GM23248 (cell line): ENCODE data around the gene AADAC. TPM values are rescaled to one million over a fixed set of nuclear protein-coding genes. Genes with fewer than 3 reads are reported as not detected.

Experiments
- DNase-seq: peaks from one replicate; pipeline ENCODE4 v3.0.0-alpha.2; 2015
- H2AFZ ChIP-seq: fragments of 200-600 bp; sonication (generic); 2 replicates; pipeline ENCODE4 v1.6.1; 2016; ENCODE audit warnings: antibody characterized with exemption
- H3F3A ChIP-seq: fragments of 200-600 bp; sonication (generic); 2 replicates; pipeline ENCODE4 v1.6.1; 2016; ENCODE audit warnings: mild to moderate bottlenecking, antibody characterized with exemption, mixed run types; ENCODE audit not compliant: insufficient read depth
- H3K27ac ChIP-seq: fragments of 200-600 bp; sonication (generic); 2 replicates; pipeline ENCODE4 v1.5.1; 2016; ENCODE audit warnings: mild to moderate bottlenecking
- H3K27me3 ChIP-seq: fragments of 200-600 bp; sonication (generic); replicated peaks from 2 replicates; pipeline ENCODE4 v1.6.1; 2016; ENCODE audit warnings: mild to moderate bottlenecking; ENCODE audit not compliant: insufficient read depth
- H3K36me3 ChIP-seq: fragments of 200-600 bp; sonication (generic); 2 replicates; pipeline ENCODE4 v1.6.1; 2016; ENCODE audit warnings: low read depth, mild to moderate bottlenecking
- H3K4me1 ChIP-seq: fragments of 200-600 bp; sonication (generic); 2 replicates; pipeline ENCODE4 v1.6.1; 2016; ENCODE audit warnings: mild to moderate bottlenecking; ENCODE audit not compliant: insufficient read depth
- H3K4me2 ChIP-seq: fragments of 200-600 bp; sonication (generic); one replicate; pipeline ENCODE4 v1.6.1; 2016; ENCODE audit warnings: mild to moderate bottlenecking; ENCODE audit not compliant: unreplicated experiment
- H3K4me3 ChIP-seq: fragments of 200-600 bp; sonication (generic); 2 replicates; pipeline ENCODE4 v1.5.1; 2016; ENCODE audit warnings: mild to moderate bottlenecking
- H3K79me2 ChIP-seq: fragments of 200-600 bp; sonication (generic); 2 replicates; pipeline ENCODE4 v1.6.1; 2016; ENCODE audit warnings: mild to moderate bottlenecking; ENCODE audit not compliant: insufficient read depth
- H3K9ac ChIP-seq: fragments of 200-600 bp; sonication (generic); 2 replicates; pipeline ENCODE4 v1.6.1; 2016; ENCODE audit warnings: mild to moderate bottlenecking
- H3K9me2 ChIP-seq: fragments of 200-600 bp; sonication (generic); 2 replicates; pipeline ENCODE4 v1.6.1; 2016; ENCODE audit warnings: mixed run types, mild to moderate bottlenecking, moderate library complexity; ENCODE audit not compliant: insufficient read depth
- H3K9me3 ChIP-seq: fragments of 200-600 bp; sonication (generic); one replicate; pipeline ENCODE4 v1.6.1; 2017; ENCODE audit warnings: low read depth
- H4K20me1 ChIP-seq: fragments of 200-600 bp; sonication (generic); 2 replicates; pipeline ENCODE4 v1.6.0; 2016; ENCODE audit not compliant: insufficient read depth
- EZH2 ChIP-seq: fragments of 200-600 bp; sonication (generic); IDR thresholded peaks from 2 replicates; pipeline ENCODE4 v1.6.1; 2018; ENCODE audit warnings: antibody characterized with exemption, mild to moderate bottlenecking; ENCODE audit not compliant: insufficient read depth, poor library complexity, severe bottlenecking
- EZH2phosphoT487 ChIP-seq: fragments of 200-600 bp; sonication (generic); IDR thresholded peaks from 2 replicates; pipeline ENCODE4 v1.6.1; 2018; ENCODE audit warnings: antibody characterized with exemption, moderate library complexity, mild to moderate bottlenecking, low read depth; ENCODE audit not compliant: insufficient read depth
- WGBS, 2 experiments: methylation state at CpG; one replicate each; pipeline ENCODE4 v1.1.6; 2015 to 2017; ENCODE audit warnings: low lambda C conversion rate in 2 of 2, low coverage in 1 of 2; ENCODE audit errors: missing lambda C conversion rate in 2 of 2; 5-methylcytosine and 5-hydroxymethylcytosine counted together
- in situ Hi-C: fragments of 300-500 bp; cut with MboI; formaldehyde crosslinking; loops from 2 replicates; pipeline ENCODE4 v1.15.0; 2020
- polyA plus RNA-seq: library from polyadenylated mRNA; unstranded; fragments of >200 nt; fragmentation: Nextera tagmentation; extraction: Ambion mirVana; gene quantifications from 2 replicates; pipeline ENCODE4 v1.2.1, GENCODE V29; 2016
- total RNA-seq: library from RNA; depleted of rRNA; stranded (reverse); fragments of >200 nt; shearing (Covaris generic); gene quantifications from 2 replicates; pipeline ENCODE4 v1.2.3, GENCODE V29; 2014

AADAC gene
- total and polyA plus RNA-seq, 2 experiments from 2014 or later, result not detected

DNA sequence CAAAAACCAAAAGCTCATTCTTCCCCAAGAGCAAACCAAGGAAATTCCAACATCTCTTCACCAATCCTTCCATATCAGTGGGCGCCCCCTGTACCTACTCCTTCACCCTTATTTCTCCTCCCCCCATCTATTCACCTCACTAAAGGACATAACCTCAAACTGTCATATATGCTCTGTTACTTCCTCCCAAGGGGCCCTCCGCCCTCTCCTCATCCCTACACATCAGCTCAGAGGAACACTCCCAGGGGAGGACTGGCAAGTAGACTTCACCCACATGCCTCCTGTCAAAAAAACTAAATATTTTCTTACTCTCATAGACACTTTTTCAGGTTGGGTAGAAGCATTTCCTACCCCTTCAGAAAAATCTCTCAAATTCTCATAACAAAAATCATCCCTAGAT is 2.4 kb upstream of the AADAC start:
- peaks cover 8% of the 10 kb centered on the region for H3K4me1 ChIP-seq
- WGBS, 2 experiments, result 79 to 87% methylated on average over 2 of the region's 2 CpGs
- H2AFZ ChIP-seq, result no peak overlapping the region
- no peaks in the 10 kb centered on the region for H3K27me3 ChIP-seq
- H3K9ac ChIP-seq, result no peak overlapping the region
- no peak for TF ChIP-seq EZH2
- TF ChIP-seq EZH2phosphoT487, result no peak
- DNase-seq, result no peak
- H3K4me3 ChIP-seq, result no peak overlapping the region
- no peak overlapping the region for H3K4me2 ChIP-seq
- H3K27ac ChIP-seq, result no peak overlapping the region
- no peaks in the 10 kb centered on the region for H3F3A ChIP-seq
- no peaks in the 10 kb centered on the region for H3K9me2 ChIP-seq
- in situ Hi-C loops, result no loop called here
- H3K79me2 ChIP-seq, result no peaks in the 10 kb centered on the region
- H3K36me3 ChIP-seq, result no peaks in the 10 kb centered on the region
- H3K9me3 ChIP-seq, result no peaks in the 10 kb centered on the region
- no peaks in the 10 kb centered on the region for H4K20me1 ChIP-seq

DNA sequence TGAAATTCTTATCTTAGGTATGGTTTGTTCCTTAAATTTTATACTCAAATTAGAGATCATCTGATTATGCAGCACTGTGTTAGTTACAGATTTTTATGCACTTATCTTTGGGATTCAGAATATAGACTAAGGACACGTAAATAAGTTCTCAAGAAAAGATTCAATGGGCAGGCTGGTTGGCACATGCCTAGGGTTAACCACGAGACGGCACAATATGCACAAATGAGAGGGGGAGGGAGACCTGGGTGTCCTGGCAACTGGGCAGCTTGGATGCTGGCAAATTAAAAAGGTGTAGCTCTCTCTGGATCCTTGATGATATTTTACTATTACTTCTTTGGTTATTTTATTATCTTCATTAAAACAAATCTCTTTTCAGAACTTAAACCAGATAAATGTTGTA is 672 bp downstream of the AADAC start:
- 94 to 95% methylated on average over 3 of the region's 3 CpGs for WGBS, 2 experiments
- H3K9me2 ChIP-seq, result no peaks in the 10 kb centered on the region
- H3K4me3 ChIP-seq, result no peak overlapping the region
- no peaks in the 10 kb centered on the region for H3K36me3 ChIP-seq
- H3K4me2 ChIP-seq, result no peak overlapping the region
- no peaks in the 10 kb centered on the region for H3F3A ChIP-seq
- TF ChIP-seq EZH2phosphoT487 (no peak), EZH2 (no peak)
- H3K79me2 ChIP-seq, result no peaks in the 10 kb centered on the region
- H4K20me1 ChIP-seq, result no peaks in the 10 kb centered on the region
- in situ Hi-C loops, result no loop called here
- no peak overlapping the region for H2AFZ ChIP-seq
- H3K9me3 ChIP-seq, result no peaks in the 10 kb centered on the region
- no peak overlapping the region for H3K27ac ChIP-seq
- no peak for DNase-seq
- H3K9ac ChIP-seq, result no peak overlapping the region
- no peaks in the 10 kb centered on the region for H3K27me3 ChIP-seq
- H3K4me1 ChIP-seq, result peaks cover 8% of the 10 kb centered on the region

DNA sequence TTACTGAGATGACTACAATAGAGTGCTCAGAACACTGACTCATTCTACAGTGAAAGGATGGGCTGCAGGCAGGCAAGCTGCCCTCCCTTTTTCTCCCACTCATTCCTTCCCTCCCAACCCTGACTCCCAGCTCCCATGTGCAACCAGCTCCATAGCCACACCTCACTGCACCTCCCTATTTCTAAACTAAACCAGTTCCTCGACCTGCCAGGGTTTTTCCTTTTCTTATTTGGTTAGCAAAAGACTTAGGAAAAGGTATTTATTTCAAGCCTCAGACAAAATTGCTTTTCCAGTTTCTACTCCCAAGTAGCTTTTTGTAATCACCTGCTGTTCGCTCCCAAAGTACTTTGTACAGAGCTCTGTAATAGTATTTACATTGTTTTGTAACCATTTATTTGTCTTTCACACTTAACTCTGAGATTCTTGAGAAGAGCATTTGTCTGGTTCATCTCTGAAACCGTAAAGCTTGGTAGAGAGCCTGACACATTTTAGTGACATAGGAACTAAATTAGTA is 2.2 kb downstream of the AADAC start:
- Histone ChIP-seq H4K20me1 (no peaks in the 10 kb centered on the region), H3K9me3 (no peaks in the 10 kb centered on the region), H3K9ac (no peak overlapping the region), H3K4me2 (no peak overlapping the region), H3K4me3 (no peak overlapping the region), H3K9me2 (no peaks in the 10 kb centered on the region), H3K4me1 (peaks cover 8% of the 10 kb centered on the region), H3K36me3 (no peaks in the 10 kb centered on the region), H3K79me2 (no peaks in the 10 kb centered on the region), H2AFZ (no peak overlapping the region; the same call in 1 of the 2 replicates), H3F3A (no peaks in the 10 kb centered on the region), H3K27me3 (no peaks in the 10 kb centered on the region), H3K27ac (no peak overlapping the region)
- WGBS, 2 experiments, result 54 to 60% methylated on average over 3 of the region's 3 CpGs
- DNase-seq, result peak; percentile 85
- no peak for TF ChIP-seq EZH2phosphoT487
- TF ChIP-seq EZH2, result no peak
- in situ Hi-C loops, result no loop called here

DNA sequence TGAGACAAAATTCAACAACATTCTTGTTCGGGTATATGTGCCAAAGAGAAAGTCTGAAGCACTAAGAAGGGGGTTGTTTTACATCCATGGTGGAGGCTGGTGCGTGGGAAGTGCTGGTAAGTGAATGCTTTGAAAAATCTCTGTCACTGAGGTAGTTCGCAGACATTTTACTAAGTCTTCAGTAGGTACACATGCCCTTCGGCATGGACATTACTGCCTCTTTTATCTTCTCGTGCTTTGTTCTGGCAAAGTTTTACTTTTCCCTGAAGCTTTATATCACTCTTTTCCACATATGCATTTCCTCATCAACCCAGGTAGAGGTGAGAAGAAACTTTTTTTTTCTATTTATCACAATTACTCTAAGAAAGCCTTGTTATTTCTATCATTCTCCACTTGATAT is 3.6 kb downstream of the AADAC start:
- TF ChIP-seq EZH2 (no peak), EZH2phosphoT487 (no peak)
- Histone ChIP-seq H4K20me1 (no peaks in the 10 kb centered on the region), H3K4me3 (no peak overlapping the region), H3K9me3 (no peaks in the 10 kb centered on the region), H3K79me2 (no peaks in the 10 kb centered on the region), H3F3A (no peaks in the 10 kb centered on the region), H3K4me1 (peaks cover 8% of the 10 kb centered on the region), H3K9me2 (no peaks in the 10 kb centered on the region), H3K4me2 (no peak overlapping the region), H3K27ac (no peak overlapping the region), H3K36me3 (no peaks in the 10 kb centered on the region), H3K9ac (no peak overlapping the region), H3K27me3 (no peaks in the 10 kb centered on the region), H2AFZ (no peak overlapping the region)
- in situ Hi-C loops, result no loop called here
- WGBS, 2 experiments, result 87 to 88% methylated on average over 5 of the region's 5 CpGs
- DNase-seq, result no peak

DNA sequence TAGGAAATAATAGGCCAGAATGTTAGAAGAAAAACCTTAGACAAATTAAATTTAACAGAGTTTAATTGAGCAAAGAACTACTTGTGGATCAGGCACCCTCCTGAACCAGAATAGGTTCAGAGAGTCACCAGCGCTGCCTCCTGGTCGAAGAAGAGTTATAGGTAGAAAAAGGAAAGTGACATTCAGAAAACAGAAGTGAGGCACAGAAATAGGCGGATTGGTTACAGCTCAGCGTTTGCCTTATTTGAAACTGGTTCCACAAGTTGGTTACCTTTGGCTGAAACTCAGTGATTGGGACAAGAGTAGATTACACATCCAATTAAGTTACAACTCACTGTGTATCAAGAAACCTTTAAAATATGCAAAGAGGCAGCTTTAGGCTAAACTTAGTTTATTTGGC is 4.4 kb downstream of the AADAC start:
- no peak overlapping the region for H3K4me2 ChIP-seq

More for the DNA sequence above, 4.4 kb downstream of the AADAC start:
- Histone ChIP-seq H3K27me3 (no peaks in the 10 kb centered on the region), H2AFZ (no peak overlapping the region), H3K79me2 (no peaks in the 10 kb centered on the region), H3K4me3 (no peak overlapping the region), H3K9me2 (no peaks in the 10 kb centered on the region), H4K20me1 (no peaks in the 10 kb centered on the region), H3K27ac (no peak overlapping the region), H3F3A (no peaks in the 10 kb centered on the region), H3K9me3 (no peaks in the 10 kb centered on the region), H3K36me3 (no peaks in the 10 kb centered on the region), H3K9ac (no peak overlapping the region), H3K4me1 (peaks cover 8% of the 10 kb centered on the region)
- no peak for TF ChIP-seq EZH2phosphoT487
- TF ChIP-seq EZH2, result no peak
- DNase-seq, result no peak
- 97 to 100% methylated on average over 4 of the region's 4 CpGs for WGBS, 2 experiments
- in situ Hi-C loops, result no loop called here
